OCI-LY1 (cell line): ENCODE measurements around the gene UBE2H.
A peak's percentile ranks its signal among the peaks of the same experiment; 100 is the strongest.

Experiments
- H2AFZ ChIP-seq: fragments of 200-600 bp; sonication (generic), shearing (Covaris generic); 2 replicates; pipeline ENCODE4 v1.6.0; 2014; ENCODE audit warnings: antibody characterized with exemption, mild to moderate bottlenecking, low read length
- H3F3A ChIP-seq: fragments of 200-600 bp; sonication (generic), shearing (Covaris generic); 2 replicates; pipeline ENCODE4 v1.6.0; 2014; ENCODE audit warnings: mild to moderate bottlenecking, antibody characterized with exemption, low read length, moderate library complexity; ENCODE audit not compliant: insufficient read depth
- H3K27ac ChIP-seq: fragments of 200-600 bp; sonication (generic); 2 replicates; pipeline ENCODE4 v1.5.1; 2014; ENCODE audit warnings: low read length, mixed run types, mild to moderate bottlenecking, low read depth; ENCODE audit not compliant: poor library complexity, severe bottlenecking
- H3K27me3 ChIP-seq: fragments of 200-600 bp; sonication (generic); 2 replicates; pipeline ENCODE4 v1.6.0; 2014; ENCODE audit warnings: antibody characterized with exemption, mild to moderate bottlenecking, low read length, moderate library complexity; ENCODE audit not compliant: insufficient read depth
- H3K36me3 ChIP-seq: fragments of 200-600 bp; sonication (generic); 2 replicates; pipeline ENCODE4 v1.6.1; 2014; ENCODE audit warnings: mild to moderate bottlenecking, antibody characterized with exemption, low read length, moderate library complexity, mixed read lengths; ENCODE audit not compliant: insufficient read depth
- H3K4me1 ChIP-seq: fragments of 200-600 bp; sonication (generic); 2 replicates; pipeline ENCODE4 v1.5.1; 2014; ENCODE audit warnings: mild to moderate bottlenecking, low read length, moderate library complexity; ENCODE audit not compliant: insufficient read depth, severe bottlenecking
- H3K4me2 ChIP-seq: fragments of 200-600 bp; sonication (generic), shearing (Covaris generic); 2 replicates; pipeline ENCODE4 v1.6.1; 2014; ENCODE audit warnings: low read length
- H3K4me3 ChIP-seq: fragments of 200-600 bp; sonication (generic); 2 replicates; pipeline ENCODE4 v1.5.1; 2014; ENCODE audit warnings: low read length, low read depth, mild to moderate bottlenecking, mixed read lengths; ENCODE audit not compliant: poor library complexity, severe bottlenecking
- H3K79me2 ChIP-seq: fragments of 200-600 bp; shearing (Covaris generic); 2 replicates; pipeline ENCODE4 v1.6.1; 2016; ENCODE audit warnings: mixed run types, low read length, mixed read lengths; ENCODE audit not compliant: insufficient read depth
- H3K9ac ChIP-seq: fragments of 200-600 bp; sonication (generic), shearing (Covaris generic); 2 replicates; pipeline ENCODE4 v1.6.1; 2014; ENCODE audit warnings: mild to moderate bottlenecking, low read length, mixed read lengths
- H3K9me2 ChIP-seq: fragments of 200-600 bp; sonication (generic), shearing (Covaris generic); 2 replicates; pipeline ENCODE4 v1.6.1; 2014; ENCODE audit warnings: low read depth, mild to moderate bottlenecking, low read length, mixed read lengths
- H3K9me3 ChIP-seq: fragments of 200-600 bp; shearing (Covaris generic); 2 replicates; pipeline ENCODE4 v1.6.1; 2014; ENCODE audit warnings: low read length, mixed read lengths
- H4K20me1 ChIP-seq: fragments of 200-600 bp; sonication (generic), shearing (Covaris generic); 2 replicates; pipeline ENCODE4 v1.6.0; 2016; ENCODE audit warnings: mild to moderate bottlenecking, low read length; ENCODE audit not compliant: insufficient read depth
- CTCF ChIP-seq: fragments of 200-600 bp; sonication (generic), shearing (Covaris generic); IDR thresholded peaks from 2 replicates; pipeline ENCODE4 v1.5.1; 2017; ENCODE audit warnings: mild to moderate bottlenecking, antibody characterized with exemption, low read length, moderate library complexity, mixed read lengths
- EZH2 ChIP-seq: fragments of 200-600 bp; sonication (generic), shearing (Covaris generic); IDR thresholded peaks from 2 replicates; pipeline ENCODE4 v1.8.0; 2017; ENCODE audit warnings: borderline replicate concordance, mixed run types, mild to moderate bottlenecking, antibody characterized with exemption, low read length, moderate library complexity, mixed read lengths

The UBE2H gene

GRCh38 chr7:129789000-129789399, 163.8 kb downstream of the UBE2H start:
- TF ChIP-seq CTCF (no peak), EZH2 (no peak)

GRCh38 chr7:129786825-129787563, 165.8 kb downstream of the UBE2H start:
- H3K4me2 ChIP-seq, result no peak overlapping the region
- no peak overlapping the region for H3K27ac ChIP-seq
- no peaks in the 10 kb centered on the region for H3F3A ChIP-seq
- H3K4me3 ChIP-seq, result no peak overlapping the region
- no peaks in the 10 kb centered on the region for H4K20me1 ChIP-seq
- H2AFZ ChIP-seq, result no peak overlapping the region
- H3K4me1 ChIP-seq, result peaks cover 20% of the 10 kb centered on the region
- H3K36me3 ChIP-seq, result no peaks in the 10 kb centered on the region
- H3K79me2 ChIP-seq, result no peaks in the 10 kb centered on the region
- no peak overlapping the region for H3K9ac ChIP-seq
- H3K27me3 ChIP-seq, result peaks cover 24% of the 10 kb centered on the region
- TF ChIP-seq EZH2, result no peak
- TF ChIP-seq CTCF, result no peak
- no peaks in the 10 kb centered on the region for H3K9me3 ChIP-seq
- no peaks in the 10 kb centered on the region for H3K9me2 ChIP-seq

More at GRCh38 chr7:129789000-129789399, 163.8 kb downstream of the UBE2H start:
- H3K9me3 ChIP-seq, result no peaks in the 10 kb centered on the region
- H3K4me1 ChIP-seq, result peaks cover 18% of the 10 kb centered on the region
- no peaks in the 10 kb centered on the region for H3K36me3 ChIP-seq
- H3K4me3 ChIP-seq, result no peak overlapping the region
- no peaks in the 10 kb centered on the region for H3F3A ChIP-seq
- H2AFZ ChIP-seq, result no peak overlapping the region
- H3K27ac ChIP-seq, result no peak overlapping the region
- H3K9ac ChIP-seq, result no peak overlapping the region
- H3K4me2 ChIP-seq, result no peak overlapping the region
- no peaks in the 10 kb centered on the region for H3K79me2 ChIP-seq
- H3K27me3 ChIP-seq, result peaks cover 15% of the 10 kb centered on the region; the same call in 1 of the 2 replicates
- no peaks in the 10 kb centered on the region for H3K9me2 ChIP-seq
- no peaks in the 10 kb centered on the region for H4K20me1 ChIP-seq

DNA sequence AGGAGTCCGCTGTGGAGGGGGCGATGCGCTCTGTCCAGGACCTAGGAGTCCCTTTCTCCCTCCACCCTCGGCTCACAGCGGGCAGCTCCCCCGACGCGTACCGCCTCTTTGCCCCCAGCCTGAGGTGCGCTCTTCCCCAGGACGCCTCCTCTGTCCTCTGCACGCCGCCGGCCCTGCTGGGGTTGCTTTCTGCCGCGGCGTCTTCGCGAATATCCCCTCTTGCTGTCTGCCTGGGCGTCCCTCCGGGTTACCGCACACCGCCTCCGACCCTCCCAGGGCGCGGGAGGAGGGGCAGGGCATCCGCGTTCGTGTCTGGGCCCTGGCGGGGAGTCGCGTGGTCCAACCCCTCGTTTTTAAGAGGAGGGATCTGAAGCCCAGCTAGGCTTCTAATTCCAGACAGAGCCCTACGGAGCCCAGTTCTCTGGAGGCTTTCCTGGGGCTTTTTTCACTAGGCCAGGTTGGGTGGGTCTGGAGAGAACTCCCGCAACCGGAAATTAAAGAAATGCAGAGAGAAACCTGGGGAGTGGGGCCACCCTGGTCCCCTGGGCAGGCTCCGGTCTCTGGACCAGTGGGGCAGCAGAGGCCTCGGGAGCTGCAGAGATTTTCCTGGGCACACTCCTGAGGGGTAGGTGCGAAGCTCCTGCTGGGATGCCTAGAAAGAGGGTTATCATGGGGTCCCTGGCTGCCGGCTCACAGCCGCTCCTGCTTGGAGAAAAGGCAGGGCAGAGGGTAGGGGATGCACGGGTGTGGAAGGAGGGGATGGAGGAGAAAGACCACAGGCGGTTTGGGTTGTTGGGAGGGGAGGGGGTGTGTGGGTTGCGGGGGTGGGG, 166.9 kb downstream of the UBE2H start:
- Histone ChIP-seq H3F3A (no peaks in the 10 kb centered on the region), H3K4me2 (peak overlapping the region; percentile 59), H3K4me1 (peaks cover 31% of the 10 kb centered on the region), H3K27ac (no peak overlapping the region), H2AFZ (no peak overlapping the region), H3K9me3 (no peaks in the 10 kb centered on the region), H3K79me2 (no peaks in the 10 kb centered on the region), H3K27me3 (peaks cover 32% of the 10 kb centered on the region), H3K4me3 (peak overlapping the region; percentile 26), H3K9ac (no peak overlapping the region), H3K36me3 (no peaks in the 10 kb centered on the region), H4K20me1 (no peaks in the 10 kb centered on the region), H3K9me2 (no peaks in the 10 kb centered on the region)
- TF ChIP-seq EZH2 (no peak), CTCF (no peak)
